DOHH2 (cell line): Measurements from ENCODE around the gene KIF19.

Experiments used
- H3F3A ChIP-seq: fragments of 200-600 bp; sonication (generic), shearing (Covaris generic); 2 replicates; pipeline ENCODE4 v1.6.0; 2016; ENCODE audit warnings: antibody characterized with exemption, mild to moderate bottlenecking; ENCODE audit not compliant: control insufficient read depth, insufficient read depth
- H3K27ac ChIP-seq: fragments of 200-600 bp; sonication (generic); 2 replicates; pipeline ENCODE4 v1.5.1; 2014; ENCODE audit warnings: low read depth, mild to moderate bottlenecking, low read length, moderate library complexity
- H3K27me3 ChIP-seq: fragments of 200-600 bp; sonication (generic); 2 replicates; pipeline ENCODE4 v1.6.1; 2014; ENCODE audit warnings: mild to moderate bottlenecking, low read length, mixed read lengths; ENCODE audit not compliant: control insufficient read depth
- H3K36me3 ChIP-seq: fragments of 200-600 bp; sonication (generic); 2 replicates; pipeline ENCODE4 v1.6.1; 2014; ENCODE audit warnings: mild to moderate bottlenecking, low read length, moderate library complexity, mixed read lengths; ENCODE audit not compliant: control insufficient read depth
- H3K4me1 ChIP-seq: fragments of 200-600 bp; sonication (generic); 2 replicates; pipeline ENCODE4 v1.6.1; 2014; ENCODE audit warnings: mild to moderate bottlenecking, low read length, mixed read lengths; ENCODE audit not compliant: control insufficient read depth
- H3K4me2 ChIP-seq: fragments of 200-600 bp; sonication (generic); 2 replicates; pipeline ENCODE4 v1.6.0; 2014; ENCODE audit warnings: mild to moderate bottlenecking, low read length, moderate library complexity
- H3K4me3 ChIP-seq: fragments of 200-600 bp; sonication (generic); 2 replicates; pipeline ENCODE4 v1.5.1; 2014; ENCODE audit warnings: mild to moderate bottlenecking, low read length, mixed read lengths
- H3K79me2 ChIP-seq: fragments of 200-600 bp; sonication (generic); 2 replicates; pipeline ENCODE4 v1.6.1; 2014; ENCODE audit warnings: mild to moderate bottlenecking, low read length, mixed read lengths; ENCODE audit not compliant: control insufficient read depth
- H3K9me2 ChIP-seq: fragments of 200-600 bp; sonication (generic); replicated peaks from 2 replicates; pipeline ENCODE4 v1.6.1; 2014; ENCODE audit warnings: mild to moderate bottlenecking, low read length, mixed read lengths; ENCODE audit not compliant: control insufficient read depth
- H3K9me3 ChIP-seq: fragments of 200-600 bp; sonication (generic); 2 replicates; pipeline ENCODE4 v1.6.1; 2014; ENCODE audit warnings: antibody characterized with exemption, low read length, mixed read lengths; ENCODE audit not compliant: control insufficient read depth, insufficient read depth
- H4K20me1 ChIP-seq: fragments of 200-600 bp; sonication (generic); 2 replicates; pipeline ENCODE4 v1.6.0; 2014; ENCODE audit warnings: low read depth, mild to moderate bottlenecking, antibody characterized with exemption, low read length, moderate library complexity; ENCODE audit not compliant: control insufficient read depth, insufficient read depth
- EZH2phosphoT487 ChIP-seq: fragments of 200-600 bp; sonication (generic); IDR thresholded peaks from 2 replicates; pipeline ENCODE4 v1.6.1; 2017; ENCODE audit warnings: borderline replicate concordance, mild to moderate bottlenecking, antibody characterized with exemption, low read length, moderate library complexity, mixed read lengths
- TF ChIP-seq, protein P1 (sequence below): fragments of 200-600 bp; sonication (generic); IDR thresholded peaks from one replicate; pipeline ENCODE4 v1.5.1; 2014; ENCODE audit warnings: antibody characterized with exemption, mild to moderate bottlenecking, low read depth, low read length; ENCODE audit not compliant: poor library complexity, severe bottlenecking

KIF19 gene

DNA sequence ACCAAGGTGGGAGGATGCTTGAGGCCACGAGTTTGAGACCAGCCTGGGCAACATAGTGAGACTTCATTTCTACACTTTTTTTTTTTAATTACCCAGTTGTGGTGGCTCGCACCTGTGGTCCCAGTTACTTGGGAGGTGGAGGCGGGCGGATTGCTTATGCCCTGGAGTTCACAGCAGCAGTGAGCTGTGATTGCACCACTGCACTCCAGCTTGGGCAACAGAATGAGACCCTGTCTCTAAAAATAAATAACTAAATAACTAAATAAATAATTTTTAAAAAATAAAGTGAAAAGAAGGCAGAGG lies 42.7 kb upstream of the KIF19 start:
- no peaks in the 10 kb centered on the region for H3K4me1 ChIP-seq
- H3K4me2 ChIP-seq, result no peak overlapping the region
- no peaks in the 10 kb centered on the region for H3K9me2 ChIP-seq
- H3K4me3 ChIP-seq, result no peak overlapping the region
- no peak overlapping the region for H3K27ac ChIP-seq
- H3K27me3 ChIP-seq, result no peaks in the 10 kb centered on the region
- TF ChIP-seq, protein P1, sequence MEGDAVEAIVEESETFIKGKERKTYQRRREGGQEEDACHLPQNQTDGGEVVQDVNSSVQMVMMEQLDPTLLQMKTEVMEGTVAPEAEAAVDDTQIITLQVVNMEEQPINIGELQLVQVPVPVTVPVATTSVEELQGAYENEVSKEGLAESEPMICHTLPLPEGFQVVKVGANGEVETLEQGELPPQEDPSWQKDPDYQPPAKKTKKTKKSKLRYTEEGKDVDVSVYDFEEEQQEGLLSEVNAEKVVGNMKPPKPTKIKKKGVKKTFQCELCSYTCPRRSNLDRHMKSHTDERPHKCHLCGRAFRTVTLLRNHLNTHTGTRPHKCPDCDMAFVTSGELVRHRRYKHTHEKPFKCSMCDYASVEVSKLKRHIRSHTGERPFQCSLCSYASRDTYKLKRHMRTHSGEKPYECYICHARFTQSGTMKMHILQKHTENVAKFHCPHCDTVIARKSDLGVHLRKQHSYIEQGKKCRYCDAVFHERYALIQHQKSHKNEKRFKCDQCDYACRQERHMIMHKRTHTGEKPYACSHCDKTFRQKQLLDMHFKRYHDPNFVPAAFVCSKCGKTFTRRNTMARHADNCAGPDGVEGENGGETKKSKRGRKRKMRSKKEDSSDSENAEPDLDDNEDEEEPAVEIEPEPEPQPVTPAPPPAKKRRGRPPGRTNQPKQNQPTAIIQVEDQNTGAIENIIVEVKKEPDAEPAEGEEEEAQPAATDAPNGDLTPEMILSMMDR, result no peak
- no peak for TF ChIP-seq EZH2phosphoT487
- no peaks in the 10 kb centered on the region for H3F3A ChIP-seq
- H4K20me1 ChIP-seq, result no peaks in the 10 kb centered on the region
- H3K36me3 ChIP-seq, result no peaks in the 10 kb centered on the region
- no peaks in the 10 kb centered on the region for H3K79me2 ChIP-seq
- H3K9me3 ChIP-seq, result no peaks in the 10 kb centered on the region

DNA sequence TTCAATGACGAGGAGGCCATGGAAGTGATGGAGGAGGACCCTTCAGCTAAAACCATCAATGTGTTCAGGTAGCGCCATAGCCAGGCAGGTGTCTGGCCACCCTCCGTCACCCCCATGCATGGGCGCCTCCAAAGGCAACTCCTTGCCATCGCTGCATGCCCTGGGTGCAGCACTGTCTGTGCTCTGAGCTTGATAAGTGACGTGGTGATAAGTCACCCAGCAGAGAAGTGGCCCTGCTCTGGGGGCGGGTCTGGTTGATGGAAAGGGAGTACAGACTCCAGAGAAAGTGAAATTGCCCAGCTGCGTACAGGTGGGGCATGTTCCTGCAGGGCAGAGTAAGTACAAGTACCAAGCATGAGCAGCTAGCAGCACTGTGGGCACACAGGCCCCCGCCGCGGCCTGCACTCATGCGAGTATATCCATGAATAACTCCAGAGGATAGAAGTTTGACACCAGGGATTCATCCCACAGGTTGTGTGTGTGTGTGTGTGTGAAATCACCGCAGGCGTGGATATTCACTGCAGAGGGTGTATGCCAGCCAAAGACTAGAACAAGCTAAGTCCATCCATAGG lies 38.9 kb upstream of the KIF19 start:
- Histone ChIP-seq H3K4me1 (no peaks in the 10 kb centered on the region), H3K9me2 (no peaks in the 10 kb centered on the region), H3K4me2 (no peak overlapping the region), H4K20me1 (no peaks in the 10 kb centered on the region), H3K9me3 (no peaks in the 10 kb centered on the region), H3K79me2 (no peaks in the 10 kb centered on the region), H3K27ac (no peak overlapping the region), H3K27me3 (no peaks in the 10 kb centered on the region), H3K4me3 (no peak overlapping the region), H3K36me3 (no peaks in the 10 kb centered on the region), H3F3A (no peaks in the 10 kb centered on the region)
- TF ChIP-seq, protein P1, result no peak
- TF ChIP-seq EZH2phosphoT487, result no peak

DNA sequence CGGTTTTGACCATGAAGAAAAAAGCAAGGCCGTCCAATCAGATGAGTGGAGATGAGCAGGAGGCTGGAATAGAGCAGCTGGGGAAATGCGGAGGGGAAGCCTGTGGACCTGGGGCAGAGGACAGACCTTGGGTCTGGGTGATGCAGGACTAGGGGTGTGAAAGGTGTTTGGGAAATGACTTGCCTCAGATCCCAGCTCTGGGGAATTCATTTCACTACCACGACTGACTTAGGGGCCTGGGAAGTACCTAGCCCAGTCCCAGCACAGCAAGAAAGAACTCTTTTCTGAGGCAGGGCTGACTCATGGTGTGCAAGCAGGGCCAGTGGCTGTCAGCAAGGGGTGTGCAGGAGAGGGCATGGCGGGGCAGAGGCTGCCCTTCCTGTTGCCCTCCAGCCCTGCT lies 37.2 kb upstream of the KIF19 start:
- H3K27ac ChIP-seq, result no peak overlapping the region

More for the DNA sequence above, 37.2 kb upstream of the KIF19 start:
- no peaks in the 10 kb centered on the region for H3K79me2 ChIP-seq
- H3F3A ChIP-seq, result no peaks in the 10 kb centered on the region
- no peak overlapping the region for H3K4me3 ChIP-seq
- H3K4me2 ChIP-seq, result no peak overlapping the region
- no peaks in the 10 kb centered on the region for H3K9me2 ChIP-seq
- no peaks in the 10 kb centered on the region for H3K27me3 ChIP-seq
- no peaks in the 10 kb centered on the region for H3K4me1 ChIP-seq
- TF ChIP-seq, protein P1, result no peak
- TF ChIP-seq EZH2phosphoT487, result no peak
- H3K36me3 ChIP-seq, result no peaks in the 10 kb centered on the region
- H4K20me1 ChIP-seq, result no peaks in the 10 kb centered on the region
- no peaks in the 10 kb centered on the region for H3K9me3 ChIP-seq
